GM04503 (cell line): ENCODE results near the gene MPP3.
"Not testable (repeated sequence)": the region's sequence is repeated elsewhere in the genome, so short reads cannot be mapped to it uniquely, and the experiment has no call there.

Experiments
- DNase-seq: peaks from one replicate; pipeline ENCODE4 v3.0.0-alpha.2; 2012; ENCODE audit warnings: low read depth

MPP3 gene

DNA sequence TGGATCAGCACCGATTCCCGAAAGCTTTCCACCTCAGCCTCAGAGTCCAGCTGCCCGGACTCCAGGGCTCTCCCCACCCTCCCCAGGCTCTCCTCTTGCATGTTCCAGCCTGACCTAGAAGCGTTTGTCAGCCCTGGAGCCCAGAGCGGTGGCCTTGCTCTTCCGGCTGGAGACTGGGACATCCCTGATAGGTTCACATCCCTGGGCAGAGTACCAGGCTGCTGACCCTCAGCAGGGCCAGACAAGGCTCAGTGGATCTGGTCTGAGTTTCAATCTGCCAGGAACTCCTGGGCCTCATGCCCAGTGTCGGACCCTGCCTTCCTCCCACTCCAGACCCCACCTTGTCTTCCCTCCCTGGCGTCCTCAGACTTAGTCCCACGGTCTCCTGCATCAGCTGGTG lies 29.0 kb upstream of the MPP3 start:
- DNase-seq = no peak

DNA sequence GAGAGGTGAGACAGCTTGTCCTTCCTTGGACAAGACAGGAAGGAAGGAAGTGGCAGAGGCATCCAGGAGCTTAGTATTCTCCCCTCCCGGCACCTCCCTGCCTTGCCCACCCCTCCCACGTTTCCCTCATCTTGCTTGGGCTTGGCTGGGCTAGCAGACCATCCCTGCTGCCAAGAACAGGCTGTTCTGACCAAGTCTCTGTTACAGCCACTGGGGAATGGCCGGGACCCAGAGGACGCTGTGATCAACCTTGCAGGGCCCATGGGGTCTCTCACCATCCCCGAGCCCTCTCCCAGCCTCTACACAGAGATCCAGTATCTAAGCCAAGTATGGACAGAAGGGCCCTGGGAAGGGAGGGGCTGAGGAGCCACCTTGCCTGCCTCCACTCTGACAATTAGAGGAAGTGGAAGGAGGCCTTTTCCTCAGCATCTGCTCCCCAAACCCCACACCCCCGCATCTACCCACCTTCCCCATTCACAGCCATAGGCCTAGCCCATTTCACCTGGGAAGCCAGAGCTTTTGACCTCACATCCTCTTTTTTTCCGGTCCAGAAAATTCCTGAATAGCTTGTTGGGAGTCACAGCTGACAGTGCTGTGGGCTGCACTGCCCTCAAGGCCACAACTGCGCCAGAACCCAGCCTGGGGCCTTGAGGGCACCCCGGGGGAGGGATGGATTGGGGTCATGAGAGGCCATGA lies 28.1 kb upstream of the MPP3 start:
- DNase-seq = no peak

DNA sequence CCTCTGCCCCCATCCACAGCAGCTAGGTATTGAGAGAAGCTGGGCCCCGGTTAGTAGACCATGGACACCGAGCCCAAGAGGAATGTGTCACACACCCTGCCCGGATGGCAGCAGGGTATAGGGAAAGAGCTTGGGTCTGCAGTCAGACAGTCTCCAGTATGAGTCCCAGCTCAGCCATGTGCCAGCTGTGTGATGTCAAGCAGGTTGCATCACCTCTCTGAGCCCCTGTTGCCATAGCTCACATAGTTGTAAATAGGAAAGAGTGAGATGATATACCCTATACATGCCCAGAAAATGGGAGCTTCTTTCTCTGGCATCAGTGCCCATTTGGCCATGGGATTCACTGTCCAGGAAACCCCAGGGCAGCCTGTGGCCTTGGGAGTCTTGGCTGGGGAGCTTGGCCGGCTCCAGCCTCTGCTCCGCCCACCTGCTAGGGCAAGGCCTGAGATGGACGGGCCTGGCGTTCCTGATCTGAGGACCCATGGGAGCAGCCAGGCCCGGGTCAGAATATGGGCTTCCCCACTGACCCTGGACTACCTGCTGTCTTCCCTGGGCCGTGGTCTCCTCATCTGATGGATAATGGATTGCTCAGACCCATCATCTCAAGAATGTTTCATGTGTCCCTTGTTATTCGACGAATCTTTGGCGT lies 27.3 kb upstream of the MPP3 start:
- no peak for DNase-seq

DNA sequence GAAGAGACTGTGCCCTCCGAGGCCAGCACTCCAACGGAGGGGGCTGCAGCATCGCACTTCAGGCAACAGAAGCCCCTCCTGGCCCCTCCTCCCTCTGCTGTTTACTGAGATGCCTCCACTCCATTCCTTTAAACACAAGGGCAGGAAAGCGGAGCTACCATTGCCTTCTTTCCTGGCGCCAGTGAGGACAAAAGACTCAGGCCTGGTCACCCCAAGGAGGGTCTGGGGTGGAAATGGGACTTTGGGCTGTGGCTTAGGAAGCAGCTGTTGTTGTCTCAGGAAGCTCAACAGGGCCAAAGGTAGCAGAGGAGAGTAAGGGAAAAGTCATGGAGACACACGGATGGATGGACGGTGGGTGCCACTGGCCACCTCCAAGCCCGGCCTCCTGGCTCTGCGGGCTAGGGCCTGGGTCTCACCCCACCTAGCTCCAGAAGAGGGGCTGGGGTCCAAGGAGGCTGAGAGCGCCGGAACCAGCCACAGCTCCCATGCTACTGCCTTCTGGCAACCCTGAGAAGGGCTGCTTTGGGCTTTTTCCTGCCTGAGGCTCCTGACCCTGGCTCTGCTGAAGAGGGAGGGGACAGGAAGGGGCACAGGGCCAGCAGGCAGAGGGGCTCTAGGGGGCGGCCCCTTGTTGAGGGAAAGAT lies 25.1 kb upstream of the MPP3 start:
- DNase-seq = no peak

DNA sequence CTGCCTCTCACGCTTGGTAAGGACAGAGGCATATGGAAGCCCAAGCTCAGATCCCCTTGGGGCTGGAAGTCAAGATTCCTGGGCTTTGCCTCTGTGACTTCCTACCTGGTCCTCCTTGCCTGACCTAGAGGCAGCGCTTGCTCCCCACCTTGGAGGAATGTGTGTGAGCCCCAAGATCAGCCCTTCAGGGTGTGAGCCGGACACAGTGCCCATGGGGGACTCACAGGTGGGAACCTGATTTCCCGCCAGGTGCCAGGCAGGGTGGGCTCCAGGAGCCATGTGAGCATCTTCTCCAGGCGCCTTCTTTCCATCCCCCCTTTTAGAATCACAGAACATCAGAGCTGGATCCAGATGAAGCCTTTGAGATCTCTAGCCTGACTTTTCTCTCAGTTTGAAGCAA lies 24.2 kb upstream of the MPP3 start:
- no peak for DNase-seq

DNA sequence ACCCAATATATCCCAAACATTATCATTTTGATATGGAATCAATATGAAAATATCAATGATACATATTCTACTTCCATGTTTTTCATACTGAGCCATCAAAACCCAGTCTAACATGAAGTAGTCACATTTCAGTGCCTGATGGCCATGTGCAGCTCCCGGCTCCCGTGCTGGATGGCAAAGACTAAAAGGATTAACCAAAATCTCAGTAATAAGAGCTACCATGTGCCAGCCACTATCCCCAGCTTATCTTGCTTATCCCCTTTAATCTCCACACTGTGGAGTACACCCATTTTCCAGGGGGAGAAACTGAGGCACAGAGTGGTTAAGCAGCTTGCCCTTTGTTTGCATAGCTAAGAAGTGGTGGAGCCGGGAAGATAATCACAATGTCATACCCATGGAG lies 23.2 kb upstream of the MPP3 start:
- no peak for DNase-seq

DNA sequence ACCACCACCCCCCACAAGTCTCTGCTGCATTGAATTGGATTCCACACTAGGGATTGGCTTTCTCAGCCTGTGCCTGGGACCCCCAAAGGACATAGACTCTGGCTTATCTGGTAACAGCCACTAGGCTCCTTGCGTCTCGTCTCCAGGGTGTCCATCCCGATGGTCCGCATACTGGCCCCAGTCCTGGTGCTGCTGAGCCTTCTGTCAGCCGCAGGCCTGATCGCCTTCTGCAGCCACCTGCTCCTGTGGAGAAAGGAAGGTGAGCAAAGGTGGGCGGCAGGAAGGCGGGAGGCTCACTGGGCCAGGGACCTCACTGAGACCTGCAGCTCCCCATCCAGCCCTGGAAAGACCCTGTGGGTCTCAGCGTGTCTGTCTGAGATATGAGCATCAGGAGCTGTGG lies 22.1 kb upstream of the MPP3 start:
- DNase-seq = no peak

DNA sequence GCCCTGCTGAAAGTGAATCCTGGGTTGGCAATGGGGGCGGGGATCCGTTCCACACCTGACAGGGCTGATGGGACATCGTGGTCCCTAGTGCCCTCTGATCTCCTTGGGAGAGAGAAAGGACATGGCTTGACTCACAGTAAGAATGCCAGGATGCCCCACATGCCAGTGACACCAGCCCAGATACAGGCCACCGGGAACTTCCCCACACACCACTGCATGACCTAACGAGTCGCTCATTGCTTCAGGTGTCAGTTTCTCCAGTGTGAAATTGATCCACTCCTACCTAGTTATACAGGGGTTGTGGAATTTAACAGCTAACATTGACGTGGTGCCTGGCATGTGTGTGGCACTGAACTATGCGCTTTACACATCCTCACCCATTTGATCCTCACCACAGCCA lies 21.6 kb upstream of the MPP3 start:
- no peak for DNase-seq

DNA sequence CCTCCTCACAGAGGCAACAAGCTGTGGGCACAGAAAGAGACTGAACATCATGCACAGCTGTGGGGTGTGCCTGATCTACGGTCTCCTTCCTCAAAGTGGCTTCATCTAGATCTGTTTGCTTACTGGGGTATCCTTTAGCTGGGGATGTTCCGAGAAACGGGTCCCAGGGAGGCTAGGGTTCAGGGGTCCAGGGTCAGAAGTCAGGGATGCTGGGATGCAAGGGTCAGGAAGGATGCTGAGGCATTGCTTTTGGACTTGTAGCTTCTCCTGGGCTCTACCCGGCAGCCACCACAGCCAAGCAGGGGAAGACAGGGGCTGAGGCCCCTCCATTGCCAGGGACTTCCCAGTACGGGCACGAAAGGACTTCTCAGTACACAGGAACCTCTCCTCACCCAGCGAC lies 20.6 kb upstream of the MPP3 start:
- DNase-seq = no peak

DNA sequence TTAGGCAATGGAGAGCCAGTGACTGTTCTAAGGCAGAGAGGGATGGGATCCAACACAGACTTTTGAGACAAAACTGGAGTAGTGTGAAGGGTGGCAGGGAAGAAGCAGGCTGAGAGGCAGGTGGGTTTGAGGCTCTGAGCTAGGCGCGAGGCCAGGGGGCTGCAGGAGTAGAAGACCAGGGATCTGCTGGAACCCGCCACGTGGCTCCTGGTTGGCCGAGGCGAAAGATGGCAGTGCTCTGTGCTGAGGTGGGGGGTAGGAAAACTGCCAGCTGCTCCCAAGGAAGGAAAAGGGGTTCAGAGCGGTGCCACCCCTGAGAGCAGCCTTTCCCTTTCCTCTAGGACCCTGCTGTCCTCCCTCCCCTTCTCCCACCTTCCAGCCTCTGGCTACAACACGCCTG lies 19.6 kb upstream of the MPP3 start:
- no peak for DNase-seq

DNA sequence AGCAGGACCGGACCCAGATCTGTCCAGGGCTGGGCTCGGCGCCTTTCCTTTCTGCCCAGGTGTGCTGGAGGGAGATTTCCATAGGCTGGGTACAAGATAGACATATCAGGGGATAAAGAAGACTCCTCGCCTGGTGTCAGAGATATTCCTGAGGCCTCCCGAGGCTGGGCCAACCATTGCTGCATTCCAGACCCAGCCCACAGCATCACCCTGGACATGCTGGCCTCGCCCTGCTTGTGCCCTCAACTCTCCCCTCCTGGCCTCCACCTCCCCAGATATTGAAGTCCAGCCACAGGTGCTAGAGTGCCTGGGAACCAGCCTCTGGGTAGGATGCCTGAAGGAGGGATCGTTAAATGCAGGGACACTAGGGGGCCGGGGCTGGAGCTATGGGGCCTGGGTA lies 16.2 kb upstream of the MPP3 start:
- DNase-seq = no peak

DNA sequence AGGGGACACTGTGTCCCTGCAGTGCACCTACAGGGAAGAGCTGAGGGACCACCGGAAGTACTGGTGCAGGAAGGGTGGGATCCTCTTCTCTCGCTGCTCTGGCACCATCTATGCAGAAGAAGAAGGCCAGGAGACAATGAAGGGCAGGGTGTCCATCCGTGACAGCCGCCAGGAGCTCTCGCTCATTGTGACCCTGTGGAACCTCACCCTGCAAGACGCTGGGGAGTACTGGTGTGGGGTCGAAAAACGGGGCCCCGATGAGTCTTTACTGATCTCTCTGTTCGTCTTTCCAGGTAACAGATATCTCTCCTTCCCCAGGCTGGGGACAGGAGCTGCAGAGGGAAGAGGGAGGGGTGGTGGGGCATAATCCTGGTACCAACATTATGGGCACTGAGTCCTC lies 15.7 kb upstream of the MPP3 start:
- DNase-seq = no peak

DNA sequence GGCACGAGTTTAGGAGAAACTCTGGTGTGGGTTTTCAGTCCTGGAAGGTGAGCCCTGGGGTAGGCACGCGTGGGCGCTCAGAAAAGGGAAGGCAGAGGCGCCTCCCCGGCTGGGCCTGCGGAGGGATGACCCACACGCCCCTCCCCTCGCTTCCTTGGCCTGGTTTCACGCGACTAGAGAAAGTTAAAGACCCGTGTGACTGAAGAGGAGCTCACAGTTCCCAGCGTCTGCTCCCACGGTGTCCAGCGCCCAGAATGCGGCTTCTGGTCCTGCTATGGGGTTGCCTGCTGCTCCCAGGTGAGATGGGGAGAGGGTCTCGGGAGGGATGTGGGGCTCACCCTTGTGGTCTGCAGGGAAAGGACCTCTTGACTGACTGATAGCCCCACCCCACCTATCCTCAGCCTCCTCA lies 14.0 kb upstream of the MPP3 start, which contains the start of gene CD300LG:
Gene CD300LG (plus strand): TSS at position 214 of the 409 bp plus-strand sequence. CDS start 41 bp downstream, at position 255.
- no peak for DNase-seq

DNA sequence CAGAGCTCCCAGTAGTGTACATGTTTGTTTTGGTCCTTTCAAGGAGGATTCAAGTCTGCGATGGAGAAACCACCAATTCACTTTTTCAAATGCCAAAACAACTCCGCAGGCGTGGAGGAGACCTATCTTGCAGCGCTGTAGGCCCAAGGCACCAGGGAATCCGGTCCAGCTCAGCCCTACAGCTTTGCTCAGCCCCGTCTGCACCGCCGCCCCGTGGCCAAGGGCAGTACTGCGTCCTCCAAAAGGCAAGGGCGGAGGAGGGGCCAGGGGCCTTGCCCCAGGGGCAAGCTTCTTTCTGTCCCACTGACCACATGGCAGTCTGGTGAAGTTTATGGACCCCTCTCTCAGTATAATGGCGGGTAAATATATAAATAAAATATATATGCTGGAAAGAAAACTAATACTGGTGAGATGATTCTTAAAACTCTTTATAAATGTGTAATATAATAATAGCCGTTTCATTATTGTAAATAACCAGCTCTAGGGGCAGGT lies 13.3 kb upstream of the MPP3 start:
- no peak for DNase-seq

DNA sequence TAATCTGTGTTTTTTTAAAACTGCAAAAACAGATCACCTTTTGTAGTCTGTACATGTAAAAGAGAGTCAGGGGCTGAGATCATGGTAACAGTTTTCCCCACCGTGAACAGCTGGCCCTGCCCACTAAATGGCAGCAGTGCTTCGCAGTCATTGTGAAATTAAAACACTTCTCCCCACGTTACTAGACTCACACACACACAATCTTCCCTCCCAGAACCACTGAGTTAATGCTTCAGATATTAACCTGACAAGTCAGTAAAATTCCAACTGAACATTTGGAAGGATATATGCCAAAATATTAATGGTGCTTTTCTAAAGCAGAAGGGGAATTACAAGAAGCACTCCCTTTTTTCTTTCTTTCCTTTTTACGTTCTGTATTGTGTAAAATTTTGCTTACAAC lies 12.8 kb upstream of the MPP3 start:
- no peak for DNase-seq

DNA sequence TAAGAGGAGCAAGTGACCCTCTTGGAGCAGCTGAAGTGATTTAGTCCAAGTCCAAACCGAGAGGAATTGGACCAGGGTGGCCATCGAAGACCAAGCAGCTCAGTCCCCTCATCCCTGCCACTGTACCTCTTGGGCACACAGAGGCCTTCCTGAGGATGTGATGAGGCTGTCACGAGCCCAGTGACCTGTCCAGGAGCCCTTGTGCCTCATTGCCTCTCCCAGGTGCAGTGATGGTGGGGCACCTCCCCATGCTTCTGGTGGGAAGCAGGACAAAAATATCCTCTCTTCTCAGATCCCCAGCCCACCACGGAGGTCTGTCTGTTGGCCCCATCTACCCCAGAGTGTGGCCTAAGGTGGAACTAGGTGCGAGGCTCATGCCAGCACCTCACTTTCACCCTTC lies 11.3 kb upstream of the MPP3 start:
- no peak for DNase-seq

DNA sequence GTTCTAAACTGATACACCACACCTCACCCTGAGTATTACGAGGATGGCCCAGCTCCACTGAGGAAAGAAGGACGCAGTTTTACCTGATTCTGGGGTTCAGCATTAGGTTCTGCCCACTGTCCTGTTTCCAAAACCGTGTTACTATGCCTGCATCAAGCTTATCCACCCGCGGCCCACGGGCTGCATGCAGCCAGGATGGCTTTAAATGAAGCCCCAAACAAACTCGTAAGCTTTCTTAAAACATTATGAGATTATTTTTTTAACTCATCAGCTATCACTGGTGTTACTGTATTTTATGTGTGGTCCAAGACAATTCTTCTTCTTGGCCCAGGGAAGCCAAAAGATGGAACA lies 10.0 kb upstream of the MPP3 start:
- DNase-seq = no peak

DNA sequence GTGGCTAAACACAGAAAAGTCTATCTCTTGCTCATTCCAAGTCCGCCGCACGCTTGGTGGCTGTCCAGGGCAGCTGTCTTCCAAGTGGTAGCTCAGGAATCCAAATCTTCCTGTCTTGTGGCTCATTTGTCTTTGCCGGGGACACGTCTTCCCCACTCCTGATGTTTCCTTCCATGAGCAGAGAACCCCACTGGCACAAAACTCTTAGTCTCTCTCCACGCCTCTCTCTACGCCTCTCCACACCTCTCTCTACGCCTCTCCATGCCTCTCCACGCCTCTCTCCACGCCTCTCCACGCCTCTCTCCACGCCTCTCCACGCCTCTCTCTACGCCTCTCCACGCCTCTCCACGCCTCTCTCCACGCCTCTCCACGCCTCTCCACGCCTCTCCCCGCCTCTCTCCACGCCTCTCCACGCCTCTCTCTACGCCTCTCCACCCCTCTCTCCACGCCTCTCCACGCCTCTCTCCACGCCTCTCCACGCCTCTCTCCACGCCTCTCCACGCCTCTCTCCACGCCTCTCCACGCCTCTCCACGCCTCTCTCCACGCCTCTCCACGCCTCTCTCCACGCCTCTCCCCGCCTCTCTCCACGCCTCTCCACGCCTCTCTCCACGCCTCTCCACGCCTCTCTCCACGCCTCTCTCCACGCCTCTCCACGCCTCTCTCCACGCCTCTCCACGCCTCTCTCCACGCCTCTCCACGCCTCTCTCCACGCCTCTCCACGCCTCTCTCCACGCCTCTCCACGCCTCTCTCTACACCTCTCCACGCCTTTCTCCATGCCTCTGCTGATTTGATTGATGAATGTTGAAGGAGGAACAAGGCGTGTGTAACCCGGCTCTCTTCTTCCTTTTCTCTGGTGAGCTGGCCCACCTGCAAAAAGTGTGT lies 9.4 kb upstream of the MPP3 start:
- DNase-seq = not testable (repeated sequence)

DNA sequence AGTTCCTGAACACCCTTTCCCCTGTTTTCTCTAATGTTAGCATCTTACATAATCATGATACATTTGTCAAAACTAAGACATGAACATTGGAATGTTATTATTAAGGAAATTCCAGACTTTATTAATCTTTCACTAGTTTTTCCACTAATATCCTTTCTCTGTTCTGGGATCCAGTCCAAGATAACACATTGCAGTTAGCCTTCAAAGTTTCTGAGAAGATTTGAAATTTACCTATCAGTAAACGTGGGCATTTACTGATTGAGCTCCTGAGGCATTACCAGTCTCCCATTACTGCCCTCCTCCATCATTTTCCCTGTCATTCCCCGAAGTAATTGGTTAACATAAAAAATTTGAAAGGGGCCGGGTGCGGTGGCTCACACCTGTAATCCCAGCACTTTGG lies 8.3 kb upstream of the MPP3 start:
- DNase-seq = no peak

DNA sequence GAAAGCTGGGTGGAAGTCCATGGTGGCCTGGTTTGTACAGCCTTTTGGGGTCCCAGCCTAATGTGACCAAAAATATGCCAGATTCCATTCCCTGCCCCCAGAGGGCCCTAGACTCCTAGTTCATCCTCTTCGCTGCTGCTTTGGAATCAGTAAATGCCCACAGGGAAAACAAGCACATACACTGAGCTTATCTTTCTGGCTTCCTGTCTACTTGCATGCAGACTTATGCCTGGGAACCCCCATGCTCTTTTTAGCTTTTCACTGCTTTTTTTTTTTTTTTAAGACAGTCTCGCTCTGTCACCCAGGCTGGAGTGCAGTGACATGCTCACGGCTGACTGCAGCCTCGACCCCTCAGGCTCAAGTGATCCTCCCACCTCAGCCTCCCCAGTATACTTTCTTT lies 7.9 kb upstream of the MPP3 start:
- no peak for DNase-seq

DNA sequence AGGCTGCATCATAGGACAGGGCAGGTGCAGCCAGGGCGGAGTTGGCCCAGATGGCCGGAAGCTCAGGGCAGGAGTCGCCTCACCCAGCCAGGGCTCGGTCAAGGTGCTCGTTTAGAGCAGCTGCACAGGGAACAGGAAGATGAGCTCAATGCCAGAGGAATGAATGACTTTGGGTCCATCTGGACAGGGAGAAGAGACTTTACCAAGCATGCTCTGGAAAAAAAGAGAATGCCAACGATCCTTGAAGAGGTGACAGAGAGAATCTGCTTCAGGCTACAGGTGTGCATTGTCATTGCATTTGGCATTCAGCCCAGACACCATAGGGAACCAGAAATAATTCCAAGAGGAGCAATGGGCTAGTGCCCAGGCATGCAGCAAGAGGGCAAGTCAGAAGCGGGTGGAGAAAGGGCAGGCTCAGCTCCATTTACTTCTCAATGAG lies 6.7 kb upstream of the MPP3 start:
- no peak for DNase-seq

DNA sequence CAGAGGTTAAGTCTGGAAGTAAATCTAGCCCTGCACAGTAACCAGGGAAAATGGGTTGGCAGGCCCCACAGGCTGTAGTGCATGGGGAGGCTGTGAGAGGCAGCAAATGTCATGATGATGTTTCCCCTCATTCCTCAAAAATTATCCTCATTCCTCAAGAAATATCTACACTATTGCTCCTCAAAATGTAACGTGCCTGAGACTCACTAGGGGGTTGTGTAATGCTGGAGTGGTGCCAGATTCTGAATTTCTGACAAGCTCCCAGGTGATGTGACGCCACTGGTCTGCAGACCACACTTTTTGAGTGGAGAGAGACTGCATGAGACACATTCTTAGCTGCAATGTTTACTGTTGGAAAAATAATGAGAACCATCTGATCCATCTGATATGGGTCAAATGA lies 1.2 kb upstream of the MPP3 start:
- peak; percentile 70 for DNase-seq
